ENCODE data around the gene ASCC3.
A peak's percentile ranks its signal among the peaks of the same experiment; 100 is the strongest.

Gene ASCC3

GRCh38 chr6:100879317-100879716 lies 1.8 kb downstream of the ASCC3 start:
- no peaks in the 10 kb centered on the region for H3K36me3 ChIP-seq (ENCODE audit: insufficient read depth, low read length)
- no peaks in the 10 kb centered on the region for H3K9me2 ChIP-seq (replicated peaks; ENCODE audit: low read depth, low read length)
- TF ChIP-seq EZH2phosphoT487 (IDR thresholded peaks at IDR 0.05; ENCODE audit: borderline replicate concordance): no peak
- TF ChIP-seq, protein P1, sequence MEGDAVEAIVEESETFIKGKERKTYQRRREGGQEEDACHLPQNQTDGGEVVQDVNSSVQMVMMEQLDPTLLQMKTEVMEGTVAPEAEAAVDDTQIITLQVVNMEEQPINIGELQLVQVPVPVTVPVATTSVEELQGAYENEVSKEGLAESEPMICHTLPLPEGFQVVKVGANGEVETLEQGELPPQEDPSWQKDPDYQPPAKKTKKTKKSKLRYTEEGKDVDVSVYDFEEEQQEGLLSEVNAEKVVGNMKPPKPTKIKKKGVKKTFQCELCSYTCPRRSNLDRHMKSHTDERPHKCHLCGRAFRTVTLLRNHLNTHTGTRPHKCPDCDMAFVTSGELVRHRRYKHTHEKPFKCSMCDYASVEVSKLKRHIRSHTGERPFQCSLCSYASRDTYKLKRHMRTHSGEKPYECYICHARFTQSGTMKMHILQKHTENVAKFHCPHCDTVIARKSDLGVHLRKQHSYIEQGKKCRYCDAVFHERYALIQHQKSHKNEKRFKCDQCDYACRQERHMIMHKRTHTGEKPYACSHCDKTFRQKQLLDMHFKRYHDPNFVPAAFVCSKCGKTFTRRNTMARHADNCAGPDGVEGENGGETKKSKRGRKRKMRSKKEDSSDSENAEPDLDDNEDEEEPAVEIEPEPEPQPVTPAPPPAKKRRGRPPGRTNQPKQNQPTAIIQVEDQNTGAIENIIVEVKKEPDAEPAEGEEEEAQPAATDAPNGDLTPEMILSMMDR (conservative IDR thresholded peaks at IDR 0.05; ENCODE audit: low read length): no peak
- no peaks in the 10 kb centered on the region; the same call in 1 of the 2 replicates for H3F3A ChIP-seq (ENCODE audit: low read depth)
- H3K9ac ChIP-seq (ENCODE audit: low read depth, low read length, poor library complexity, severe bottlenecking): peak overlapping the region; percentile 99
- H4K20me1 ChIP-seq (ENCODE audit: insufficient read depth, low read length, poor library complexity, severe bottlenecking): peaks cover 64% of the 10 kb centered on the region
- no peak overlapping the region for H2AFZ ChIP-seq (ENCODE audit: low read length)
- H3K79me2 ChIP-seq (ENCODE audit: insufficient read depth, low read length): peaks cover 74% of the 10 kb centered on the region
- H3K27me3 ChIP-seq (ENCODE audit: insufficient read depth, low read length, poor library complexity, severe bottlenecking): no peaks in the 10 kb centered on the region
- H3K4me1 ChIP-seq (ENCODE audit: insufficient read depth, low read length, poor library complexity, severe bottlenecking): peaks cover 60% of the 10 kb centered on the region
- H3K4me2 ChIP-seq (ENCODE audit: low read depth, low read length, poor library complexity, severe bottlenecking): peak overlapping the region; percentile 92
- H3K9me3 ChIP-seq (ENCODE audit: insufficient read depth, low read depth, low read length): no peaks in the 10 kb centered on the region
- H3K4me3 ChIP-seq (ENCODE audit: low read length, poor library complexity, severe bottlenecking): peak overlapping the region; percentile 93

- TF ChIP-seq, protein P1 (conservative IDR thresholded peaks at IDR 0.05; ENCODE audit: low read length): no peak
- no peak for TF ChIP-seq EZH2phosphoT487 (IDR thresholded peaks at IDR 0.05; ENCODE audit: borderline replicate concordance)
- H3F3A ChIP-seq (ENCODE audit: low read depth): no peaks in the 10 kb centered on the region; the same call in 1 of the 2 replicates
- peak overlapping the region; percentile 93 for H3K4me3 ChIP-seq (ENCODE audit: low read length, poor library complexity, severe bottlenecking)
- no peak overlapping the region for H2AFZ ChIP-seq (ENCODE audit: low read length)
- H3K79me2 ChIP-seq (ENCODE audit: insufficient read depth, low read length): peaks cover 87% of the 10 kb centered on the region
- peak overlapping the region; percentile 92 for H3K4me2 ChIP-seq (ENCODE audit: low read depth, low read length, poor library complexity, severe bottlenecking)
- no peaks in the 10 kb centered on the region for H3K27me3 ChIP-seq (ENCODE audit: insufficient read depth, low read length, poor library complexity, severe bottlenecking)
- H3K9me2 ChIP-seq (replicated peaks; ENCODE audit: low read depth, low read length): no peaks in the 10 kb centered on the region
- peaks cover 60% of the 10 kb centered on the region for H3K4me1 ChIP-seq (ENCODE audit: insufficient read depth, low read length, poor library complexity, severe bottlenecking)
- H4K20me1 ChIP-seq (ENCODE audit: insufficient read depth, low read length, poor library complexity, severe bottlenecking): peaks cover 75% of the 10 kb centered on the region
- H3K9me3 ChIP-seq (ENCODE audit: insufficient read depth, low read depth, low read length): no peaks in the 10 kb centered on the region
- no peaks in the 10 kb centered on the region for H3K36me3 ChIP-seq (ENCODE audit: insufficient read depth, low read length)
- peak overlapping the region; percentile 99 for H3K9ac ChIP-seq (ENCODE audit: low read depth, low read length, poor library complexity, severe bottlenecking)
Measured at GRCh38 chr6:100877851-100878250, 3.3 kb downstream of the ASCC3 start.

DNA sequence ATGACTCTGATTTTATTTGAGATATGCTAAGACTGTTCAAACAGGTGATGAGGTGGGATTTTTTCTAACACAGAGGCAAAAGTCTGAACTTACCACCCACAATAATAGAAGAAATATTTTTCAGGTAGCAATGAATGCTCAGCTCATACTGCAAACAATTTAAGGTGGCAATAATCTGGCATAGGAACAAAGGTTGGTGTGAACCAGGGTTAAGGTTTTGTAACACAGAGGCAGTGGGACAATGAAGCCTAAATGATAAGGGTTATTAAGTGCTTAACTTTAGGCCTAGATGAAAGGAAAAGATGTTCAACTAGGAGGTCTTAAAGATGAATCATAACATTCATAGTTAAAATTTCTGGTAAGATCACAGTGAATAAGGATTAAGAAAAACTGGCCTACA lies 4.9 kb downstream of the ASCC3 start:
- Histone ChIP-seq H3K9ac (ENCODE audit: low read depth, low read length, poor library complexity, severe bottlenecking) (no peak overlapping the region), H3K27me3 (ENCODE audit: insufficient read depth, low read length, poor library complexity, severe bottlenecking) (no peaks in the 10 kb centered on the region), H3K9me2 (replicated peaks; ENCODE audit: low read depth, low read length) (no peaks in the 10 kb centered on the region), H3K4me3 (ENCODE audit: low read length, poor library complexity, severe bottlenecking) (peak overlapping the region; percentile 93), H4K20me1 (ENCODE audit: insufficient read depth, low read length, poor library complexity, severe bottlenecking) (peaks cover 76% of the 10 kb centered on the region), H3K4me2 (ENCODE audit: low read depth, low read length, poor library complexity, severe bottlenecking) (peak overlapping the region; percentile 92), H3K9me3 (ENCODE audit: insufficient read depth, low read depth, low read length) (no peaks in the 10 kb centered on the region), H3K36me3 (ENCODE audit: insufficient read depth, low read length) (no peaks in the 10 kb centered on the region; the same call in 1 of the 2 replicates), H3F3A (ENCODE audit: low read depth) (no peaks in the 10 kb centered on the region; the same call in 1 of the 2 replicates), H3K79me2 (ENCODE audit: insufficient read depth, low read length) (peaks cover 96% of the 10 kb centered on the region), H2AFZ (ENCODE audit: low read length) (no peak overlapping the region), H3K4me1 (ENCODE audit: insufficient read depth, low read length, poor library complexity, severe bottlenecking) (peaks cover 55% of the 10 kb centered on the region)
- TF ChIP-seq EZH2phosphoT487 (IDR thresholded peaks at IDR 0.05; ENCODE audit: borderline replicate concordance): no peak
- TF ChIP-seq, protein P1 (conservative IDR thresholded peaks at IDR 0.05; ENCODE audit: low read length): no peak

All from Loucy (cell line).